RWPE2 (cell line): ENCODE measurements around the gene RPS26.
A peak's percentile ranks its signal among the peaks of the same experiment; 100 is the strongest.

Source experiments
- ATAC-seq: fragments of 200-7000 bp; cut with Tn5 transposase; 3 replicates; pipeline ENCODE4 v1.9.1; 2021; ENCODE audit warnings: low read depth
- DNase-seq: peaks from one replicate; pipeline ENCODE4 v3.0.0-alpha.2; 2020; ENCODE audit warnings: low spot score
- H3K27ac ChIP-seq: fragments of 450-650 bp; 2 replicates; pipeline ENCODE4 v1.5.1; 2017; ENCODE audit warnings: mild to moderate bottlenecking; ENCODE audit not compliant: poor library complexity, severe bottlenecking
- H3K27me3 ChIP-seq: fragments of 250-450 bp; sonication (Bioruptor Pico); 2 replicates; pipeline ENCODE4 v1.5.1; 2021; ENCODE audit warnings: mild to moderate bottlenecking, moderate library complexity; ENCODE audit not compliant: insufficient read depth, poor library complexity, severe bottlenecking
- H3K36me3 ChIP-seq: fragments of 250-450 bp; sonication (Bioruptor Pico); 2 replicates; pipeline ENCODE4 v1.5.1; 2020; ENCODE audit warnings: low read depth, mild to moderate bottlenecking, moderate library complexity
- H3K4me1 ChIP-seq: fragments of 250-450 bp; sonication (Bioruptor Pico); 2 replicates; pipeline ENCODE4 v1.5.1; 2021; ENCODE audit warnings: mild to moderate bottlenecking, moderate library complexity; ENCODE audit not compliant: insufficient read depth, poor library complexity, severe bottlenecking
- H3K4me3 ChIP-seq: fragments of 250-450 bp; sonication (Bioruptor Pico); 2 replicates; pipeline ENCODE4 v1.5.1; 2021; ENCODE audit warnings: mild to moderate bottlenecking, moderate library complexity; ENCODE audit not compliant: severe bottlenecking
- H3K9me3 ChIP-seq: fragments of 250-450 bp; sonication (Bioruptor Pico); 2 replicates; pipeline ENCODE4 v1.5.1; 2021; ENCODE audit warnings: mild to moderate bottlenecking, moderate library complexity; ENCODE audit not compliant: severe bottlenecking
- TF ChIP-seq, protein P1 (sequence below): fragments of 450-650 bp; IDR thresholded peaks from one replicate; pipeline ENCODE4 v1.5.1; 2017; ENCODE audit warnings: mild to moderate bottlenecking, moderate library complexity; ENCODE audit not compliant: poor library complexity, severe bottlenecking

Gene RPS26

GRCh38 chr12:56081393-56082347 is 40.0 kb downstream of the RPS26 start:
- Histone ChIP-seq H3K4me3 (no peak overlapping the region), H3K4me1 (peaks cover 4% of the 10 kb centered on the region), H3K36me3 (peaks cover 5% of the 10 kb centered on the region; the same call in 1 of the 2 replicates), H3K9me3 (no peaks in the 10 kb centered on the region), H3K27ac (no peak overlapping the region), H3K27me3 (no peaks in the 10 kb centered on the region)
- no peak for DNase-seq
- no peak for ATAC-seq
- TF ChIP-seq, protein P1, sequence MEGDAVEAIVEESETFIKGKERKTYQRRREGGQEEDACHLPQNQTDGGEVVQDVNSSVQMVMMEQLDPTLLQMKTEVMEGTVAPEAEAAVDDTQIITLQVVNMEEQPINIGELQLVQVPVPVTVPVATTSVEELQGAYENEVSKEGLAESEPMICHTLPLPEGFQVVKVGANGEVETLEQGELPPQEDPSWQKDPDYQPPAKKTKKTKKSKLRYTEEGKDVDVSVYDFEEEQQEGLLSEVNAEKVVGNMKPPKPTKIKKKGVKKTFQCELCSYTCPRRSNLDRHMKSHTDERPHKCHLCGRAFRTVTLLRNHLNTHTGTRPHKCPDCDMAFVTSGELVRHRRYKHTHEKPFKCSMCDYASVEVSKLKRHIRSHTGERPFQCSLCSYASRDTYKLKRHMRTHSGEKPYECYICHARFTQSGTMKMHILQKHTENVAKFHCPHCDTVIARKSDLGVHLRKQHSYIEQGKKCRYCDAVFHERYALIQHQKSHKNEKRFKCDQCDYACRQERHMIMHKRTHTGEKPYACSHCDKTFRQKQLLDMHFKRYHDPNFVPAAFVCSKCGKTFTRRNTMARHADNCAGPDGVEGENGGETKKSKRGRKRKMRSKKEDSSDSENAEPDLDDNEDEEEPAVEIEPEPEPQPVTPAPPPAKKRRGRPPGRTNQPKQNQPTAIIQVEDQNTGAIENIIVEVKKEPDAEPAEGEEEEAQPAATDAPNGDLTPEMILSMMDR, result no peak

DNA sequence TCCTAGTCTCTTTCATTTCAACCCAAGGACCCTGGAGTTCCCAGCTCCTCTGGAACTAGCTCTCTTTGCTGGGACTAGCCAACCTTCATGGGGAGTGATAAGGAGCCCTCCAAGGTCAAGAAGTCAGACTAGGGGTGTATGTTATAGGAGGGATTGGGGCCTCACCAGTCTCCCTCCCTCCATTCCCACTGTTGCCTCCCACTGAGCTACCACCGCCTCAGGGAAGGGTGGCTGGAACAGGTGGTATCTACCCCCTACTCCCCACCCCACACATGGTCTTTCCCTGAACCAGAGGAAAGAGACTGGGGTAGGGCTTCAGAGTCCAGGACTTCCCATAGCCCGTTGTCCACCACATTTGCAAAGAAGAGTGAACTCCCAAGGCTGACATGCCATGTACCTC is 40.7 kb downstream of the RPS26 start:
- H3K27me3 ChIP-seq, result no peaks in the 10 kb centered on the region
- DNase-seq, result no peak
- H3K4me3 ChIP-seq, result no peak overlapping the region
- H3K4me1 ChIP-seq, result peaks cover 4% of the 10 kb centered on the region
- H3K36me3 ChIP-seq, result peaks cover 5% of the 10 kb centered on the region; the same call in 1 of the 2 replicates
- H3K9me3 ChIP-seq, result no peaks in the 10 kb centered on the region
- H3K27ac ChIP-seq, result no peak overlapping the region
- no peak for ATAC-seq
- TF ChIP-seq, protein P1, result no peak

DNA sequence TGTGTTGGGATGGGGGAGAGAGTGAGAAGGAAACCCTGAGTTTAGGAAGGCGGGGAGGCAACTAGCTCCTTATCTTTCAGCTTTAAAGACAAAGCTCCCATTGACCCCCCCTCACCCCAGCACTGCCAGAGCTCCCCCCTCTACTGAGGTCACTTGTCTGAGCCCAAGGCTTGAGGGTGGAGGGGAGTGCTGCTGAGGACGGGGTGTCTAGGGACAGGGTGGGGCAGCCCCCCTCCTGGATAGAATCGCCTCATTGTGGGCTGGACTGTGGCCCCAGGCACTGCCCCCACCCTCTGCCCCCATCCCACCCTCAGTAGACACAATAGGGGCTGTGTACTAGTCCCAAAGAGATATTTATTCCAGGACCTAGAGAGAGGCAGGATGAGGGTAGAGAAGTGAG is 41.2 kb downstream of the RPS26 start:
- Histone ChIP-seq H3K27me3 (no peaks in the 10 kb centered on the region), H3K4me3 (no peak overlapping the region), H3K4me1 (peaks cover 4% of the 10 kb centered on the region), H3K9me3 (no peaks in the 10 kb centered on the region), H3K36me3 (peaks cover 5% of the 10 kb centered on the region; the same call in 1 of the 2 replicates), H3K27ac (no peak overlapping the region)
- no peak for DNase-seq
- no peak for ATAC-seq
- TF ChIP-seq, protein P1, result no peak

DNA sequence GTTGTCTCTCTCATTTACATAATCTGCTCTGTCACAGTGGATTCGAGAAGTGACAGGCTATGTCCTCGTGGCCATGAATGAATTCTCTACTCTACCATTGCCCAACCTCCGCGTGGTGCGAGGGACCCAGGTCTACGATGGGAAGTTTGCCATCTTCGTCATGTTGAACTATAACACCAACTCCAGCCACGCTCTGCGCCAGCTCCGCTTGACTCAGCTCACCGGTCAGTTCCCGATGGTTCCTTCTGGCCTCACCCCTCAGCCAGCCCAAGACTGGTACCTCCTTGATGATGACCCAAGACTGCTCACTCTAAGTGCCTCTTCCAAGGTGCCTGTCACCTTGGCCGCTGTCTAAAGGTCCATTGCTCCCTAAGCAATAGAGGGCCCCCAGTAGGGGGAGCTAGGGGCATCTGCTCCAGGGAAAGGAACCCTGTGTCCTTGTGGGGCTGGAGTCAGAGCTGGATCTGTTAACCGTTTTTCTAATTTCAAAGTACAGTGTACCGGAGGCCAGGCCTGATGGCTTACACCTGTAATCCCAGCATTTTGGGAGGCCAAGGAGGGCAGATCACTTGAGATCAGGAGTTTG is 43.3 kb downstream of the RPS26 start:
- ATAC-seq (no peak), DNase-seq (no peak)
- H3K27ac ChIP-seq, result no peak overlapping the region
- TF ChIP-seq, protein P1, result peak; percentile 33
- no peaks in the 10 kb centered on the region for H3K27me3 ChIP-seq
- peaks cover 5% of the 10 kb centered on the region; the same call in 1 of the 2 replicates for H3K36me3 ChIP-seq
- H3K4me3 ChIP-seq, result no peak overlapping the region
- no peaks in the 10 kb centered on the region for H3K9me3 ChIP-seq
- no peaks in the 10 kb centered on the region for H3K4me1 ChIP-seq
